Prostate gland (tissue), 2 donors: Measurements from ENCODE around the gene LNPK.

ENCODE experiments used
- POLR2A ChIP-seq: fragments of 450-650 bp; IDR thresholded peaks from one replicate; pipeline ENCODE4 v1.6.1; 2016; ENCODE audit warnings: antibody characterized with exemption, mild to moderate bottlenecking
- POLR2AphosphoS5 ChIP-seq: sonication (generic); formaldehyde crosslinking; IDR thresholded peaks from one replicate; pipeline ENCODE4 v1.6.1; 2017; ENCODE audit warnings: antibody characterized with exemption
- TF ChIP-seq, protein P1 (sequence below), 4 experiments: fragments of 200-600 bp in 2 of 4; fragments of 450-650 bp in 2 of 4; sonication (generic) in 2 of 4; IDR thresholded peaks; 1 replicate in 3 of 4; 2 replicates in 1 of 4; pipeline ENCODE4 v1.5.1; 2016 to 2019; ENCODE audit warnings: antibody characterized with exemption in 4 of 4, mild to moderate bottlenecking in 2 of 4, moderate library complexity in 2 of 4

GRCh38 chr2:175965773-175966172 is 36.3 kb downstream of the LNPK start:
- TF ChIP-seq, protein P1, sequence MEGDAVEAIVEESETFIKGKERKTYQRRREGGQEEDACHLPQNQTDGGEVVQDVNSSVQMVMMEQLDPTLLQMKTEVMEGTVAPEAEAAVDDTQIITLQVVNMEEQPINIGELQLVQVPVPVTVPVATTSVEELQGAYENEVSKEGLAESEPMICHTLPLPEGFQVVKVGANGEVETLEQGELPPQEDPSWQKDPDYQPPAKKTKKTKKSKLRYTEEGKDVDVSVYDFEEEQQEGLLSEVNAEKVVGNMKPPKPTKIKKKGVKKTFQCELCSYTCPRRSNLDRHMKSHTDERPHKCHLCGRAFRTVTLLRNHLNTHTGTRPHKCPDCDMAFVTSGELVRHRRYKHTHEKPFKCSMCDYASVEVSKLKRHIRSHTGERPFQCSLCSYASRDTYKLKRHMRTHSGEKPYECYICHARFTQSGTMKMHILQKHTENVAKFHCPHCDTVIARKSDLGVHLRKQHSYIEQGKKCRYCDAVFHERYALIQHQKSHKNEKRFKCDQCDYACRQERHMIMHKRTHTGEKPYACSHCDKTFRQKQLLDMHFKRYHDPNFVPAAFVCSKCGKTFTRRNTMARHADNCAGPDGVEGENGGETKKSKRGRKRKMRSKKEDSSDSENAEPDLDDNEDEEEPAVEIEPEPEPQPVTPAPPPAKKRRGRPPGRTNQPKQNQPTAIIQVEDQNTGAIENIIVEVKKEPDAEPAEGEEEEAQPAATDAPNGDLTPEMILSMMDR (IDR thresholded peaks at IDR 0.05): no peak
- TF ChIP-seq POLR2AphosphoS5: no peak
- no peak for TF ChIP-seq POLR2A
